ENCODE measurements around the gene CREB5.

DNA sequence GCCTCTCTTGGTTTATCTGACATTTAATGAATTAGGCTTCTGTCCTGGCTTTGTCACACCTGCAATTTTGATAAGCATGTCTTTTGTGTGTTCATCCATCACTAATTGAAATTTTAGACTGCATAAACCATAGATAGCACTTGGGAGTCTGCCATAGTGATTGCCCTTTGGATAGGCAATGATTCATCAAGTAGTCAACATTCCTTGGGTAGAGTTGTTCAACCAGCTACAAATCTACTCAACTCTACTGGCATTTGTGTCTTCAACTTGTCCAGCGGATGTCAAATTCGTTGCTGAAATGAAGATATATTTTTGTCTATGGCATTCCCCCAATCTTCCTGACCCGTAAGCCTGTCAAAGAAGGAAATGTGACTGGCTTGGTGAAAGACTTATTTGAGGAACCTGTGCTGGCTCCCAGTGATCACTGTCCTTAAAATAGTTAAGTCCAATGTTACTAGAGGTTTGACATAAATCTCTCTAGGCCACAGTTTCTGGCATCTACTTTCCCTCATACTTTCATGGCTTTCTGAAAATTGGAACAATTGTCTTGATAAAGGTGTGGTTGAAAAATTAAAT is 33.7 kb upstream of the CREB5 start:
- TF ChIP-seq CTCF (IDR thresholded peaks at IDR 0.05): no peak
- TF ChIP-seq POLR2A (IDR thresholded peaks at IDR 0.05): no peak
